Caco-2 (cell line): ENCODE data around the gene MCFD2. TPM values are rescaled to one million over a fixed set of nuclear protein-coding genes. Genes with fewer than 3 reads are reported as not detected.

Source experiments
- BruUV-seq: library from RNA; stranded (reverse); fragments of 400-500 nt; replicated peaks from 2 replicates; lab custom pipeline; 2021; lab: Mats Ljungman, UMichigan
- CTCF ChIA-PET: fragments of 300-600 bp; sonication (Branson Sonifier 250); formaldehyde crosslinking; loops from one replicate; lab custom pipeline; 2022; ENCODE audit warnings: antibody characterized with exemption; lab: Charles Lee
- POLR2A ChIA-PET: fragments of 300-600 bp; sonication (Branson Sonifier 250); formaldehyde crosslinking; loops from one replicate; lab custom pipeline; 2022; ENCODE audit warnings: antibody characterized with exemption; lab: Charles Lee
- DNase-seq, 2 experiments: peaks; one replicate each; pipeline versions ENCODE4 v3.0.0 to v3.0.0-alpha.2; 2020 to 2022
- H3K27me3 ChIP-seq: replicated peaks from 2 replicates; pipeline ENCODE4 v1.6.0; 2011; ENCODE audit warnings: low read length; ENCODE audit not compliant: control insufficient read depth, insufficient read depth
- H3K36me3 ChIP-seq: 2 replicates; pipeline ENCODE4 v1.5.1; 2011; ENCODE audit warnings: low read length; ENCODE audit not compliant: control insufficient read depth, insufficient read depth
- H3K4me1 ChIP-seq: fragments of 250-450 bp; sonication (Bioruptor Pico); 2 replicates; pipeline ENCODE4 v1.5.1; 2020; ENCODE audit warnings: mild to moderate bottlenecking
- H3K4me3 ChIP-seq: 2 replicates; pipeline ENCODE4 v1.5.1; 2011; ENCODE audit warnings: low read depth, mild to moderate bottlenecking, control low read depth, low read length
- H3K9me3 ChIP-seq: fragments of 250-450 bp; sonication (Bioruptor Pico); 2 replicates; pipeline ENCODE4 v1.5.1; 2020; ENCODE audit warnings: mild to moderate bottlenecking, moderate library complexity
- H3K27ac Mint-ChIP-seq: one replicate; pipeline ENCODE4 v1.8.0; 2022; ENCODE audit warnings: mixed read lengths; ENCODE audit not compliant: unreplicated experiment
- H3K27me3 Mint-ChIP-seq: one replicate; pipeline ENCODE4 v1.8.0; 2022; ENCODE audit warnings: mixed read lengths; ENCODE audit not compliant: insufficient read depth, unreplicated experiment
- H3K36me3 Mint-ChIP-seq: one replicate; pipeline ENCODE4 v1.8.0; 2022; ENCODE audit warnings: mild to moderate bottlenecking, mixed read lengths; ENCODE audit not compliant: insufficient read depth, unreplicated experiment
- H3K4me1 Mint-ChIP-seq: one replicate; pipeline ENCODE4 v1.8.0; 2022; ENCODE audit warnings: low read depth, mixed read lengths; ENCODE audit not compliant: unreplicated experiment
- H3K4me3 Mint-ChIP-seq: one replicate; pipeline ENCODE4 v1.8.0; 2022; ENCODE audit warnings: mild to moderate bottlenecking, moderate library complexity, mixed read lengths; ENCODE audit not compliant: unreplicated experiment
- H3K9me3 Mint-ChIP-seq: one replicate; pipeline ENCODE4 v1.8.0; 2022; ENCODE audit warnings: mixed read lengths; ENCODE audit not compliant: unreplicated experiment
- CTCF ChIP-seq, 2 experiments: fragments of 200-600 bp in 1 of 2; IDR thresholded peaks; 1 replicate in 1 of 2; 2 replicates in 1 of 2; pipeline versions ENCODE4 v1.5.1 to v1.8.0; 2011 to 2022; ENCODE audit warnings: antibody characterized with exemption in 1 of 2, control low read depth in 1 of 2, inconsistent platforms in 1 of 2, low read depth in 1 of 2, low read length in 1 of 2, mild to moderate bottlenecking in 1 of 2, moderate library complexity in 1 of 2; ENCODE audit not compliant: insufficient read depth in 1 of 2, severe bottlenecking in 1 of 2, unreplicated experiment in 1 of 2
- intact Hi-C: fragments of 100-400 bp; cut with micrococcal nuclease; formaldehyde crosslinking; loops from one replicate; pipeline ENCODE4 v1.10.0; 2022; ENCODE audit not compliant: unreplicated experiment
- total RNA-seq: library from RNA; stranded (reverse); gene quantifications from 2 replicates; pipeline ENCODE4 v1.2.3, GENCODE V29; 2022

MCFD2 gene
- total RNA-seq, 1 experiment from 2014 or later = 156 TPM

DNA sequence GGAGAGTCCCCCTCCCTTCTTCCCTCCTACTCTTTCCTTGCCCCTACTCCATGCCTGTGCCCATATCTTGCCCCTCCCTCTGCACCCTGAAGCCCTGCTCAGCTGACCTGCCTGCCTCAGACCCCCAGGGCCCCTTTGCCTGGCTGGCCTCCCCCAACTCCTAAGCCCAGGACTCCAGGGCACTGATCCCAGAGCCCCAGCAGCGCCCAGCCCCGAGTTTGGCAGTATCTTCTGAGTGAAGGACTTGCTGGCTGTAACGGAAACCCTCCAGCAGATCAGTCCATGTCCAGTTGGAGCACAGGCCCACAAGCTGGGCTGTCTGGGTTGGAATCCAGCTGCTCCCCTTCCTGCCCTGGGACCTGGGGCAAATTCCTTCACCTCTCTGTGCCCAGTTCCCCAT lies 46.0 kb downstream of the MCFD2 start:
- H3K27ac Mint-ChIP-seq = no peak overlapping the region
- BruUV-seq = no TSS peak
- H3K36me3 Mint-ChIP-seq = no peaks in the 10 kb centered on the region
- no peak for DNase-seq
- ChIA-PET CTCF (no interaction called here), POLR2A (no interaction called here)
- Histone ChIP-seq H3K27me3 (no peaks in the 10 kb centered on the region), H3K4me3 (no peak overlapping the region), H3K4me1 (peaks cover 13% of the 10 kb centered on the region; the same call in 1 of the 2 replicates), H3K9me3 (peaks cover 5% of the 10 kb centered on the region), H3K36me3 (no peaks in the 10 kb centered on the region)
- no peak overlapping the region for H3K4me3 Mint-ChIP-seq
- peaks cover 17% of the 10 kb centered on the region for H3K4me1 Mint-ChIP-seq
- H3K27me3 Mint-ChIP-seq = no peaks in the 10 kb centered on the region
- TF ChIP-seq CTCF (IDR thresholded peaks at IDR 0.05; ENCODE audit: insufficient read depth in 1 of 2, low read depth in 1 of 2, low read length in 1 of 2, severe bottlenecking in 1 of 2, unreplicated experiment in 1 of 2) = no peak
- intact Hi-C loops = no loop called here
- peaks cover 21% of the 10 kb centered on the region for H3K9me3 Mint-ChIP-seq

DNA sequence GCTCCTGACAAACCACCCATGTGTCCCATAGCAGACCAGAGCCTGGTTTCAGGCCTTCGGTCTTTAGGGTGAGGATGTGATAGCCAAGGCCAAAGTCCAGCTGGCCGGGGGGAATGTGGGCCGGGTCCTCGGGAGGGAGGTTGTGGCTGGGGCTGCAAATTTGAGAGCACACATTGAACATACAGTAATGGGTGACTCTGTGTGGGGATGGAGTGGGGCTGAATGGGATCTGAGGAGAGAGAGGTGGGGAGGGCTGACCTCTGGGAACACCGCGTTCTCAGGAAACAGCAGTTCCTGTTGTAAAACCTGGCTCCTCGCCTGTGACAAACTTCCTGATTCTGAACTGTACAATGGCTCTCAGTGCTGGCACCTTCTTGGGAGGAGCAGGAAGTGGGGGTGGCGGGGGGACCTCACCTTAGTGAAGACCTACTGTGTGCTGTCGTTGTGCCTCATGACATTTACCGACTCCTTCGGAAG lies 48.8 kb downstream of the MCFD2 start:
- Histone ChIP-seq H3K9me3 (peaks cover 10% of the 10 kb centered on the region), H3K27me3 (no peaks in the 10 kb centered on the region), H3K4me1 (0 out of 2 replicates have a peak, but pooled peaks cover 5% of the 10 kb centered on the region), H3K4me3 (no peak overlapping the region), H3K36me3 (no peaks in the 10 kb centered on the region)
- Mint-ChIP-seq H3K36me3 (no peaks in the 10 kb centered on the region), H3K4me3 (no peak overlapping the region), H3K27me3 (no peaks in the 10 kb centered on the region), H3K4me1 (peaks cover 9% of the 10 kb centered on the region), H3K9me3 (peaks cover 23% of the 10 kb centered on the region), H3K27ac (peak overlapping the region; percentile 43)
- no peak for DNase-seq
- intact Hi-C loops = no loop called here
- BruUV-seq = no TSS peak
- TF ChIP-seq CTCF (IDR thresholded peaks at IDR 0.05; ENCODE audit: insufficient read depth in 1 of 2, low read depth in 1 of 2, low read length in 1 of 2, severe bottlenecking in 1 of 2, unreplicated experiment in 1 of 2) = no peak
- POLR2A ChIA-PET = no interaction called here
- CTCF ChIA-PET = interaction anchor here (1.1 kb wide), 1 partner anchor 8 kb away, joined by 3 read pairs; no protein-coding TSS in a partner anchor

- no peak overlapping the region for H3K4me3 Mint-ChIP-seq
- BruUV-seq = no TSS peak
- H3K4me1 ChIP-seq = 0 out of 2 replicates have a peak, but pooled peaks cover 5% of the 10 kb centered on the region
- CTCF ChIA-PET = no interaction called here
- no peak for TF ChIP-seq CTCF (IDR thresholded peaks at IDR 0.05; ENCODE audit: insufficient read depth in 1 of 2, low read depth in 1 of 2, low read length in 1 of 2, severe bottlenecking in 1 of 2, unreplicated experiment in 1 of 2)
- no peak overlapping the region for H3K27ac Mint-ChIP-seq
- H3K27me3 Mint-ChIP-seq = no peaks in the 10 kb centered on the region
- H3K36me3 Mint-ChIP-seq = no peaks in the 10 kb centered on the region
- intact Hi-C loops = no loop called here
- no peak for DNase-seq
- no peak overlapping the region for H3K4me3 ChIP-seq
- H3K27me3 ChIP-seq = no peaks in the 10 kb centered on the region
- peaks cover 23% of the 10 kb centered on the region for H3K9me3 Mint-ChIP-seq
- POLR2A ChIA-PET = no interaction called here
- peaks cover 9% of the 10 kb centered on the region for H3K4me1 Mint-ChIP-seq
- H3K9me3 ChIP-seq = peaks cover 10% of the 10 kb centered on the region
- H3K36me3 ChIP-seq = no peaks in the 10 kb centered on the region
Observed at GRCh38 chr2:46865181-46865970, 50.2 kb downstream of the MCFD2 start.
